C4-2B (cell line): ENCODE measurements around the gene CLCF1.
A peak's percentile ranks its signal among the peaks of the same experiment; 100 is the strongest.

Experiments
- H3K27ac ChIP-seq: fragments of 450-650 bp; 2 replicates; pipeline ENCODE4 v1.5.1; 2017
- ZFX ChIP-seq: fragments of 450-650 bp; IDR thresholded peaks from 2 replicates; pipeline ENCODE4 v1.6.1; 2017
- TF ChIP-seq, protein P1 (sequence below): fragments of 450-650 bp; conservative IDR thresholded peaks from 2 replicates; pipeline ENCODE4 v1.5.1; 2017; ENCODE audit warnings: mild to moderate bottlenecking

The CLCF1 gene

GRCh38 chr11:67347964-67348749 lies 25.2 kb downstream of the CLCF1 start:
- no peak overlapping the region for H3K27ac ChIP-seq
- no peak for TF ChIP-seq ZFX
- TF ChIP-seq, protein P1, sequence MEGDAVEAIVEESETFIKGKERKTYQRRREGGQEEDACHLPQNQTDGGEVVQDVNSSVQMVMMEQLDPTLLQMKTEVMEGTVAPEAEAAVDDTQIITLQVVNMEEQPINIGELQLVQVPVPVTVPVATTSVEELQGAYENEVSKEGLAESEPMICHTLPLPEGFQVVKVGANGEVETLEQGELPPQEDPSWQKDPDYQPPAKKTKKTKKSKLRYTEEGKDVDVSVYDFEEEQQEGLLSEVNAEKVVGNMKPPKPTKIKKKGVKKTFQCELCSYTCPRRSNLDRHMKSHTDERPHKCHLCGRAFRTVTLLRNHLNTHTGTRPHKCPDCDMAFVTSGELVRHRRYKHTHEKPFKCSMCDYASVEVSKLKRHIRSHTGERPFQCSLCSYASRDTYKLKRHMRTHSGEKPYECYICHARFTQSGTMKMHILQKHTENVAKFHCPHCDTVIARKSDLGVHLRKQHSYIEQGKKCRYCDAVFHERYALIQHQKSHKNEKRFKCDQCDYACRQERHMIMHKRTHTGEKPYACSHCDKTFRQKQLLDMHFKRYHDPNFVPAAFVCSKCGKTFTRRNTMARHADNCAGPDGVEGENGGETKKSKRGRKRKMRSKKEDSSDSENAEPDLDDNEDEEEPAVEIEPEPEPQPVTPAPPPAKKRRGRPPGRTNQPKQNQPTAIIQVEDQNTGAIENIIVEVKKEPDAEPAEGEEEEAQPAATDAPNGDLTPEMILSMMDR = no peak

DNA sequence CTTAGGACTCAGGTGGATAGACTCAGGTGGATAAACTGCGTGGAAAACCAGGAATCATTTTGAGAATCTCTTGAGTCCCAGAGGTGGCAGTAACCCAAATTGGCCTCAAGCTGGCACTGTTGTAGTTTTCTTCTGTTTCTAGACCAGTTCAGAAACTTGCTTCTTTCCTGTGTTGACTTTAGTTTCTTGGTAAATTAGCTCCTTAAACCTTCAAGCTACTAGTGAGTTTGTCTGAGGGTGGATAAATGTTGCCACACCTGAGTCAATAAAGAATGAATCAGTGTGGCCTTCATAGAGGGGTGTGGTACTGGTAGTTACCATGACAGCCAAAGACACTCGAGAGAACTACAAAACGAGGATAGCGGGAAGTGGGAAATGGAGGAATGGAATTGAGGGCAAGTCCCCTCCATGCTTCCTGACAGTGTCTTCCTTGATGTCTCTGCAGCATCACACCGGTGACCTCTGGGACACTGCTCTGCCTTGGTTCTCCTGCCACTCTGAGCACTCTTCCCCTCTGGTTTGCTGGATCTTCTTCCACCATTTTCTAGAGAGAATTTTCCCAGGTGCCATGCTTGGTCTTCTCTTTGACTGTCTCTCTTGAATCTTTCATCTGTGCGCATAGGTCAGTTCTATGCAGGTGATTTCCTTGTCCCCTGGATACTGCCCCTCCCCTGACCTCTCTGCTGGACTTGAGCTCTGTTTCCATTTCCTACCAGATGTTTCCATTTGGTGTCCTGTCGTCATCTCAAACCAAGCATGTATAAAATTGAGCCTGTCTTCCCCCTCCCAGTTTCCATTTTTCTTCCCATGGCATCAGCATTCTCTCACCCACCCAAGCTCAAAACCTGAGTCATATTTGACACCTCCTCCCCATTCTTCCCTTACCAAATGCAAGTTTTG lies 27.2 kb downstream of the CLCF1 start:
- no peak for TF ChIP-seq ZFX
- TF ChIP-seq, protein P1 = peak; percentile 85

GRCh38 chr11:67345247-67345919 lies 28.0 kb downstream of the CLCF1 start:
- peak overlapping the region; percentile 27 for H3K27ac ChIP-seq
- TF ChIP-seq ZFX = no peak
- TF ChIP-seq, protein P1 = no peak

More for the DNA sequence above, 27.2 kb downstream of the CLCF1 start:
- peak overlapping the region; percentile 27 for H3K27ac ChIP-seq

DNA sequence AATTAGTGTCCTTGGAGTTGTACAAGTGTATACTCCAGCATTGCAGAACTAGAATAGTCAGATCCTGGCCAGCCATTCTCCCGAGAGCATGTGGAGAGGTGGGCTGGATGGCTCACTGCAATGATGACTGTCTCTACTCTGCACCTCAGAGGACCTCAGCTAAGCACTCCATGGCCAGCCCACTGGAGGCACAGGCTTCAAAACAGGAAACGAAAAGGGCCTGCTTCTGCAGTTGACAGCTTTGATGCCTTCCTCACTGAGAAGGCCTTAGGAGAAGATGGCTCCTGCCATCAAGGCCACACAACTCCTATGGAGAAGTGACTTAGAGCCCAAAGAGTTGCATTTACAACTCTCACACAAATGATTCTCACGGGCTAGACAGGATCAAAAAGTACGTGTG lies 29.1 kb downstream of the CLCF1 start:
- TF ChIP-seq ZFX = no peak
- TF ChIP-seq, protein P1 = no peak
- H3K27ac ChIP-seq = no peak overlapping the region

GRCh38 chr11:67337257-67337656 lies 36.1 kb downstream of the CLCF1 start:
- TF ChIP-seq, protein P1 = no peak
- H3K27ac ChIP-seq = no peak overlapping the region

GRCh38 chr11:67332081-67332691 lies 41.2 kb downstream of the CLCF1 start:
- TF ChIP-seq, protein P1 = no peak
- TF ChIP-seq ZFX = no peak
- no peak overlapping the region for H3K27ac ChIP-seq
